NCI-H2196 treated with DMSO at 0.1 percent for 48 hours (cell line): Measurements from ENCODE around the gene ADAMTS12.

Experiments used
- DNase-seq: peaks from one replicate; lab custom pipeline; 2025; ENCODE audit not compliant: unreplicated experiment; lab: John Stamatoyannopoulos, UW

Gene ADAMTS12, protein sequence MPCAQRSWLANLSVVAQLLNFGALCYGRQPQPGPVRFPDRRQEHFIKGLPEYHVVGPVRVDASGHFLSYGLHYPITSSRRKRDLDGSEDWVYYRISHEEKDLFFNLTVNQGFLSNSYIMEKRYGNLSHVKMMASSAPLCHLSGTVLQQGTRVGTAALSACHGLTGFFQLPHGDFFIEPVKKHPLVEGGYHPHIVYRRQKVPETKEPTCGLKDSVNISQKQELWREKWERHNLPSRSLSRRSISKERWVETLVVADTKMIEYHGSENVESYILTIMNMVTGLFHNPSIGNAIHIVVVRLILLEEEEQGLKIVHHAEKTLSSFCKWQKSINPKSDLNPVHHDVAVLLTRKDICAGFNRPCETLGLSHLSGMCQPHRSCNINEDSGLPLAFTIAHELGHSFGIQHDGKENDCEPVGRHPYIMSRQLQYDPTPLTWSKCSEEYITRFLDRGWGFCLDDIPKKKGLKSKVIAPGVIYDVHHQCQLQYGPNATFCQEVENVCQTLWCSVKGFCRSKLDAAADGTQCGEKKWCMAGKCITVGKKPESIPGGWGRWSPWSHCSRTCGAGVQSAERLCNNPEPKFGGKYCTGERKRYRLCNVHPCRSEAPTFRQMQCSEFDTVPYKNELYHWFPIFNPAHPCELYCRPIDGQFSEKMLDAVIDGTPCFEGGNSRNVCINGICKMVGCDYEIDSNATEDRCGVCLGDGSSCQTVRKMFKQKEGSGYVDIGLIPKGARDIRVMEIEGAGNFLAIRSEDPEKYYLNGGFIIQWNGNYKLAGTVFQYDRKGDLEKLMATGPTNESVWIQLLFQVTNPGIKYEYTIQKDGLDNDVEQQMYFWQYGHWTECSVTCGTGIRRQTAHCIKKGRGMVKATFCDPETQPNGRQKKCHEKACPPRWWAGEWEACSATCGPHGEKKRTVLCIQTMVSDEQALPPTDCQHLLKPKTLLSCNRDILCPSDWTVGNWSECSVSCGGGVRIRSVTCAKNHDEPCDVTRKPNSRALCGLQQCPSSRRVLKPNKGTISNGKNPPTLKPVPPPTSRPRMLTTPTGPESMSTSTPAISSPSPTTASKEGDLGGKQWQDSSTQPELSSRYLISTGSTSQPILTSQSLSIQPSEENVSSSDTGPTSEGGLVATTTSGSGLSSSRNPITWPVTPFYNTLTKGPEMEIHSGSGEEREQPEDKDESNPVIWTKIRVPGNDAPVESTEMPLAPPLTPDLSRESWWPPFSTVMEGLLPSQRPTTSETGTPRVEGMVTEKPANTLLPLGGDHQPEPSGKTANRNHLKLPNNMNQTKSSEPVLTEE (N-terminal part only)

DNA sequence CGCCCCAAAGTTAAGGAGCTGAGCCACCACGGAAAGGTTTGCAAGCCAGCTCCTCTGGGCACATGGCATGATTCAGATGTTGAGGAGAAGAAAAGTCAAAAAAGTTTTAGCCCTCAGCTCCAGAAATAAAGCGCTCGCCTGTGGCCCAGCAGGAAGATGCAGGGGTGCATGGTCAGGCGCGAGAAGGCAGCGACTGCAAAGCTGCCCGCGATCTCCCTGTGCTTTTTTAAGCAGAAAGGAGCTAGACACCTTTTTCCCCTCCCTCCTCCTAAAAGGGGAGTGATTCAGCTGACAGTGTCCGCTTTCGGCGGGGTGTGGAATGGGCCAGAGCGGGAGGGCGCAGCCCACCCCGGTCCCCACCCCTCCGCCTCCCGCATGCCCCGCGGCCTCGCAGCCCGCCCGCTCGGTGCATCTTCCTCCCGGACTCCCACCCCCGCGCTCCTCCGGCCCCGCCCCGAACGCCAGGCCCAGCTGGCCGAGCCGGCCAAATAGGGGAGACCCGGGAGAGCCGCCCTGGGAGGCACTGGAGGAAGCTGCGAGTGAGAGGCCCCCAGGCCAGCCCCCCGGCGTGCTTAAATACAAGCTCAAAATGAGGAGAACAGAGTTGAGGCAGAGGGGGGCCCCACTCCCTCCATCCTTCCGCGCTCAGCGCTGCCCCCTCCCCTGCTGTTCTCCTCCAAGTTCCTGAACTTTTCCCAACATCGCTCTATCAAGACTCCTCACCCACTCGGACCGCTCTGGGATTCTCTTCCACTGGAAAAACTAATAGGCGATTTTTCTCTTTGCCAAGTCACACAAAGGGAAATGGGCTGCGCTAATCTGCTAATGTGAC, at the start of gene ADAMTS12:
Gene ADAMTS12, minus strand, starts transcription at position 203 of the 832 bp plus-strand sequence. Its CDS starts 134 bp downstream, at position 69.
- DNase-seq, result no peak

DNA sequence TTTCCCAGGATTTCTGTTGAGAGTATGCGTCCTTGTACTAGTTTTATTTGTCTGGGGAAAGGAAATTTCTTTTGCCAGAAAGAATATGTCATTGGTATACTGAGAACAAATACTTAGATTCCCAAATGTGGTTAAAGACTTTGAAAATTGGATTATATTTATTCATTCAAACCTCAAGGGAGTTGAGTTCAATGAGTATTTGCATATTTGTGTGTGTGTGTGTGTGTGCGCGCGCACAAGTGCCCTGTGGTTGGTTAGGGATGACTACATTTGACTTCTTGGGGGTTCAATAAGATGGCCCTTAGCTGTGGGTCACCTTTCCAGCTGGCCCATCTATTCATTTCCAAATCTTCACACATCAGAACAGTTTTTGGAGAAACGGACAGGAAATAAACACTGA, 49.3 kb upstream of the ADAMTS12 start:
- no peak for DNase-seq

DNA sequence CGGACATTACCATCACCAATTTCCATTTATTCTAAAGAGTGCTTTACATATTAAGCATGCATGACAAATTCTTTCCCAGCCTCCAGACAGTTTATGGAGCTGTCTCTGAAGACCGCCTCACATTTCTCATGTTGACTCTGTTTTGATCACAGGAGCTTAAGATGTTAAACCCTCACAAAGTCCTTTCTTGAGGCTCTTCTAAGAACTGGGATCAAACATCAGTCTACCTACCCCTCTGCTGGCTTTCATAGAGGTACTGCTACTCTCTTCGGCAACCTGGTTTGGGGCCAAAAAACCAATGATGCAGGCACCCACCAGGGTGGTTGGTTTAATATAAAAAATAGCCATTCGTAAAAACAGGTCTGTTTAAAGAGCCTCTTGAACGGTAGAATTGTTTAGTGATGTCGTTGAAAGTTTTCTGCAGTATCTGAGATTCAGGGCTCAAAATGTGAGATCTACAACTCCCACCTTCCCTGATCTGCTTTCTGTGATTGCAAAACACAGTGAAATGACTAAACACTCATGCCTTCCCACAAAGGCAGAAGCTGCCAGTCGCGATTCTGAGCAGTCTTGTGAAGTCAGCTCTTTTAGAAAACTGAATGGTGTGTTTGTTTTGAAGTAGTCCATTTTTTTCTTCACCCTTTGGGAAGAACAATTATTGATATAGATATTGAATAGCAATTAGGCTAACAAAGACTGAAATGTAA, 47.9 kb upstream of the ADAMTS12 start:
- DNase-seq, result no peak

DNA sequence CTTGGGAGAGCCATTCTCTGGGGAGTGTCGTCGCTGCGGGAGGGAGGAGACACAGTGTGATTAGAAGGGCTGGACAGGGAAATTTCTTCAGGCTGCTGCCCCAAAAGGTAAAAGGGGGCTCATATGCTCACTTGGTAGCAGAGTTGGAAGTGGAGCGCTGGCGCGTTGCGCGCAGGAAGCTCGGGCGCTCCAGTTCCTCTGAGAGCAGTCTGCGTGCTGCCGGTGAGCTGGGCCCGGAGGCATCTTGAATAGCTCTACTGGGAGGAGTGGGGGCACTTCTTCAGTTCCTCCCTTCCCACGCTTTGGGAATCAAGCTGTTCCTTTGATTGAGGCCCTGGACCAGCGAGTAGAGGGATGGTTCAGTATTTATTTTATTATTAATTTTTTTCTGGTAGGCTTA, 47.1 kb upstream of the ADAMTS12 start:
- DNase-seq, result no peak

GRCh38 chr5:33938507-33938796, 46.7 kb upstream of the ADAMTS12 start:
- DNase-seq, result no peak

GRCh38 chr5:33937707-33938506, 46.1 kb upstream of the ADAMTS12 start:
- no peak for DNase-seq

DNA sequence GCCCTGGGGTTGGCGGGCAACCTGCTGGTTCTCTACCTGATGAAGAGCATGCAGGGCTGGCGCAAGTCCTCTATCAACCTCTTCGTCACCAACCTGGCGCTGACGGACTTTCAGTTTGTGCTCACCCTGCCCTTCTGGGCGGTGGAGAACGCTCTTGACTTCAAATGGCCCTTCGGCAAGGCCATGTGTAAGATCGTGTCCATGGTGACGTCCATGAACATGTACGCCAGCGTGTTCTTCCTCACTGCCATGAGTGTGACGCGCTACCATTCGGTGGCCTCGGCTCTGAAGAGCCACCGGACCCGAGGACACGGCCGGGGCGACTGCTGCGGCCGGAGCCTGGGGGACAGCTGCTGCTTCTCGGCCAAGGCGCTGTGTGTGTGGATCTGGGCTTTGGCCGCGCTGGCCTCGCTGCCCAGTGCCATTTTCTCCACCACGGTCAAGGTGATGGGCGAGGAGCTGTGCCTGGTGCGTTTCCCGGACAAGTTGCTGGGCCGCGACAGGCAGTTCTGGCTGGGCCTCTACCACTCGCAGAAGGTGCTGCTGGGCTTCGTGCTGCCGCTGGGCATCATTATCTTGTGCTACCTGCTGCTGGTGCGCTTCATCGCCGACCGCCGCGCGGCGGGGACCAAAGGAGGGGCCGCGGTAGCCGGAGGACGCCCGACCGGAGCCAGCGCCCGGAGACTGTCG, 45.4 kb upstream of the ADAMTS12 start:
- DNase-seq, result no peak

- no peak for DNase-seq
Observed at GRCh38 chr5:33936381-33937016, 44.7 kb upstream of the ADAMTS12 start, which contains the start of gene RXFP3. TSS of gene RXFP3 (plus strand) at chr5:33936386. CDS start at chr5:33936741, 355 bp downstream.

- no peak for DNase-seq
Observed at GRCh38 chr5:33936004-33936380, 44.2 kb upstream of the ADAMTS12 start.

- no peak for DNase-seq
Observed at GRCh38 chr5:33934176-33934575, 42.4 kb upstream of the ADAMTS12 start.

DNA sequence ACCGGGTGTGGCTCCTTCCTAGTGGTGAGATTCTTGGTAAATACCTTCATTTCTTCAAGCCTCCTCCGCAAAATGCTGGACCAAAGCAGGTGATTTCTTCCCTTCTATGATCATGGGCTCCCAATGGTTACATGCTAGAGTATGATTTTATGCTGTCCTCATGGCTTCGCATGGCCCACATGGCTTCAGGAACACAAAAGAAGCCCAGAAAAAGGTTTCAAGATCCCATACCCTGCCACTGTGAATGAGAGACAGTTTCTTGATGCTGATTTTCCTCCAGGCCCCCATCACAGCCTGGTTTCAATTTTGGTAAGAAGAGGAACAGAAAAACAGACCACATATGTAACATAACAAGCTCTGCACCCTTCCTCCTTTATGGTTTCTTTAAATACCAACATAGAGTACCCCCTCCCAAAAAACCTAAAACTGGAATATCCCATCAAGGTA, 42.0 kb upstream of the ADAMTS12 start:
- no peak for DNase-seq

DNA sequence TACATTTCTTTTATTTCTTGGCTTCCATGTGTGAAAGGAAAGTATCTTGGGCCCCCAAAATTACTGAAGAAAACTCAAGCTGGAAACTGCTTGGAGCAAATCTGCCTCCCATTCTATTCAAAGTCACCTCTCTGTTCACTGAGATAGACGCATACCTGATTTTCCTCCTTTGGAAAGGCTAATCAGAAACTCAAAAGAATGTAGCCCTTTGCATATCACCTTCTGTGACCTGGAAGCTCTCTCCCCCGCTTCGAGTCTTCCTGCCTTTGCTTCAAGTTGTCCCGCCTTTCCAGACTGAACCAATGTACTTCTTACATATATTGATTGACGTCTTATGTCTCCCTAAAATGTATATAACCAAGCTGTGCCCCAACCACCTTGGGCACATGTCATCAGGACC, 39.3 kb upstream of the ADAMTS12 start:
- no peak for DNase-seq

DNA sequence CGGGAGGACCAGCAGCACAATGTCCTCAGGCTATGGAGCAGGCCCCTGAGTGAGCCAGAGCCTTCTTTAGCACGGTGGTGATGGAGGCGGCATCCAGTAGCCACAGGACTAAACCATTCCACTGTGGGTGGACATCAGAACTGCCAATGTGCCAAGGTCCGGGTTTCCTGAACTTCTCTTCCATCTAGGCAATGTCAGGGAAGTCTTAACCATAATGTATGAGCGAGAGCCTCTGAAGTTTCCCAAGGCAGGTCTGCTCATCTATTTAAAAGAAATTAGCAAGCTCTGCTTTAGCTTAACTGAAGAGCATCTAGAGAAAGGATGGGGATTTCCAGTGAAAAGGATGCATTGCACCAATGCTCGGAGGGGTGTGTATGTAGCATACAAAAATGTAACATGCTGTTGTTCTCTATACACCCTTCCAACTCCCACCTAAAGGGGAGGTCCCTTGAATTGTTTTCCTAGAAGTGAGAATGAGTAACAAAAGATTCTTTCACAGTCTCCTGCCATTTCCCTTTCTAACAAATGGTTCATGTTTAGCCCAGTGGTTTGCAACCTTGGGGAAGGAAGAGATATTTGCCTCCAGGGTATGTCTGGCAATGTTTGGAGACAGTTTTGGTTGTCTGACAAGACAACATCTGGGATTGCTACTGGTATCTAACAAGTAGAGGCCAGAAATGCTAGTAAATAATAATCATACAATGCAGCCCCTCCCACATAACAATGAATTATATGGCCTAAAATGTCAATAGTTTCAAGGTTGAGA, 38.3 kb upstream of the ADAMTS12 start:
- DNase-seq, result no peak

- DNase-seq, result no peak
Observed at GRCh38 chr5:33928283-33928682, 36.5 kb upstream of the ADAMTS12 start.

DNA sequence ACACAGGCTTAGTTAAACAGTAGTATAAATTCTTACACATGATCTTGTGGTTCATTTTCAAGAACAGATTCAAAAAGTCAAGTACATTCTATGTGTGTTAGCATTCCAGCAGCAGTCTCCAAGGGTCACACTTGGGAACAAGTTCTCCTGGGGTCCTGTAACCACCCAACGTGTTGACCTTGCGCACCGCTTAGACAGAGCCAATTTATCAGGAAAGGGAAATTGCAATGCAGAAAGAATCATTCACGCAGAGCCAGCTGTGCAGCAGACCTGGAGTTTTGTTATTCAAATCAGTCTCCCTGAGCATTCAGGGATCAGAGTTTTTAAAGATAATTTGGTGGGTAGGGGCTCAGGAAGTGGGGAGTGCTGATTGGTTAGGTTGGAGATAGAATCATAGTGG, 35.9 kb upstream of the ADAMTS12 start:
- DNase-seq, result no peak

- DNase-seq, result no peak
Observed at GRCh38 chr5:33925278-33925677, 33.5 kb upstream of the ADAMTS12 start.

DNA sequence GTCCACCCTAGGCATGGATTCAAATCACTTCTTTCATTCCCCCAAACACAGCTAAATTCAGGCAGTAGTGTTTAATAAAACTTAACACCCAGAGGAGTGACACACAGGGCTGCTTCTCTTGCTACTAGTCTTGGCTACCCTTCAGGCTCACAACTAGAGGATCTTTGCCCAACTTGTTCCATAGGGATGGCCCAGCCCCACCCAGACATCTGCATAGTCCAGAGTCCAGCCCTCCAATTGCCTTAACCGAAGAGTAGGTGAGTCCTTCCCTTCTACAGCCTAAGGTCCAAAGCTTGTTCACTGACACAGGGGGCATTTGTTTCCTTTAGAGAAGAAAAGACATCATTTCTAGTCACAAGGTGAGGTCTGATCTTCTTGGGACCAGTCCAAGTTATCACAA, 29.2 kb upstream of the ADAMTS12 start:
- DNase-seq, result no peak
